HG02642 (cell line): ENCODE results near the gene CALR3.
"Not testable (repeated sequence)": the region's sequence is repeated elsewhere in the genome, so short reads cannot be mapped to it uniquely, and the experiment has no call there.

Experiments used
- ATAC-seq: cut with Tn5 transposase; IDR thresholded peaks from one replicate; pipeline ENCODE4 v1.9.1; 2021; ENCODE audit warnings: mild to moderate bottlenecking; ENCODE audit not compliant: unreplicated experiment, poor library complexity

The CALR3 gene, protein sequence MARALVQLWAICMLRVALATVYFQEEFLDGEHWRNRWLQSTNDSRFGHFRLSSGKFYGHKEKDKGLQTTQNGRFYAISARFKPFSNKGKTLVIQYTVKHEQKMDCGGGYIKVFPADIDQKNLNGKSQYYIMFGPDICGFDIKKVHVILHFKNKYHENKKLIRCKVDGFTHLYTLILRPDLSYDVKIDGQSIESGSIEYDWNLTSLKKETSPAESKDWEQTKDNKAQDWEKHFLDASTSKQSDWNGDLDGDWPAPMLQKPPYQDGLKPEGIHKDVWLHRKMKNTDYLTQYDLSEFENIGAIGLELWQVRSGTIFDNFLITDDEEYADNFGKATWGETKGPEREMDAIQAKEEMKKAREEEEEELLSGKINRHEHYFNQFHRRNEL

DNA sequence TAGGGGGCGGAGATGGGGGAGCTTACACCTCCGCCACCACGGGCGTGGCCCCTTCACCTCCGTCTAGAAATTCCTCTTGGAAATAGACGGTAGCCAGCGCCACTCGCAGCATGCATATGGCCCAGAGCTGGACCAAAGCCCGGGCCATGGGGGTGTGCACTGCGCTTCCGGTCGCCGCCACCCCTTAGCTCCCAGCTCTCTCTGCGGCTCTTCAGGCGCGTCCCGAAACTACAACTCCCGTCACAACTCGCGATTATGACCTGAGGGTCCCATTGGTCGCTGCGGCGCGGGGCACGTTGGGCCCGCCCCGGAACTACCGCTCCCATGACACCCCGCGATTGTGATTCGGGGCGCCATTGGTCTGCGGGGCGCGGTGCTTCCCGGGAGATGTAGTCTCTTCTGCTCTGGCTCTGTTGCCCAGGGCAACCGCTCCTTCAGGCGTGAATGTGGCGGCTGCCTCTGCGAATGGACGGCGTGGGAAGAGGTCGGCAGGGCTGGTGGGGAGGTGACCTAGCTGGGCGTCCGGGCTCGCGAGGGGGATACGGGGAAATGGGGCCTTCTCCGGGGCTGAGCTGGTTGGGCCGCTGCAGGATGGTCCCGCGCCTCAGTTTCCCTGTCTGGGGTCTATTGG, at the start of gene CALR3, which contains the start of gene C19orf44:
TSS of gene CALR3 (minus strand) at position 186 of the 631 bp plus-strand sequence. CDS start at position 148, 38 bp downstream.
TSS of gene C19orf44 (plus strand) at position 413 of the 631 bp plus-strand sequence. CDS start 4,399 bp downstream, outside the sequence.
- ATAC-seq = peak; percentile 97

GRCh38 chr19:16544473-16545231, 48.7 kb upstream of the CALR3 start:
- no peak for ATAC-seq

DNA sequence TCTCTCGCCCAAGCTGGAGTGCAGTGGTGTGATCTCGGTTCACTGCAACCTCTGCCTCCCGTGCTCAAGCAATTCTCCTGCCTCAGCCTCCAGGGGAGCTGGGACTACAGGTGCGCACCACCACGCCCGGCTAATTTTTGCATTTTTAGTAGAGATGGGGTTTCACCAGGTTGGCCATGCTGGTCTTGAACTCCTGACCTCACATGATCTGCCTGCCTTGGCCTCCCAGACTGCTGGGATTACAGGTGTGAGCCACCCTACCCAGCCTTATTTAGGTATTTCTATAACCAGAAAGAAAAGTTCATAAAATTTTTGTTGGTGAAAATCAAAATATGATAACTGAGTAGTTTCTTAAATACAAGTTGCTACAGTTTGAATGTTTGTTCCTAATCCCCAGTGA, 47.8 kb upstream of the CALR3 start:
- not testable (repeated sequence) for ATAC-seq

DNA sequence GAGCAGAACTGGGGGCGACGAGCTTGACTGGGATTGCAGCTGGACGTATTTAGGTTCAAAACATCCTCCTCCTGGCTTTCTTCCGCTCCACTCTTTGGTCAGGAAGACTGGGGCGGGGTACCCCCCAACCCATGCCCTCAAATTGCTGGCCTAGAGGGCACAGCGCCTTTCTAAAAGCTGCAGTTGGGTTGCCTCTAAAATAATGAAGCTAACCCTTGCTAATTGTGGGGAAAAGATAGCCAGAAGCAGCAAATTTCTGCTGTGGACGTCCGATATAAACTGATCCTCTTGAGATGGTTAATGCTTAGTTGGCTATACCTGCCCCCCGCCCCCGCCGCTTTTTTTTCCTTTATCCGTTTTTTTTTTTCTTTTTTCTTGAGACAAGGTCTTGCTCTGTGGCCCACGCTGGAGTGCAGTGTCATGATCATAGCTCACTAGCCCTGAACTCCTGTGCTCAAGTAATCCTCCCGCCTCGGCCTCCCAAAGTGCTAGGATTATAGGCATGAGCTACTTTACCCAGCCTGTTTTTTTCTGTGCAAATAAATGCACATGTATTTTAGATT, 47.0 kb upstream of the CALR3 start:
- no peak for ATAC-seq

DNA sequence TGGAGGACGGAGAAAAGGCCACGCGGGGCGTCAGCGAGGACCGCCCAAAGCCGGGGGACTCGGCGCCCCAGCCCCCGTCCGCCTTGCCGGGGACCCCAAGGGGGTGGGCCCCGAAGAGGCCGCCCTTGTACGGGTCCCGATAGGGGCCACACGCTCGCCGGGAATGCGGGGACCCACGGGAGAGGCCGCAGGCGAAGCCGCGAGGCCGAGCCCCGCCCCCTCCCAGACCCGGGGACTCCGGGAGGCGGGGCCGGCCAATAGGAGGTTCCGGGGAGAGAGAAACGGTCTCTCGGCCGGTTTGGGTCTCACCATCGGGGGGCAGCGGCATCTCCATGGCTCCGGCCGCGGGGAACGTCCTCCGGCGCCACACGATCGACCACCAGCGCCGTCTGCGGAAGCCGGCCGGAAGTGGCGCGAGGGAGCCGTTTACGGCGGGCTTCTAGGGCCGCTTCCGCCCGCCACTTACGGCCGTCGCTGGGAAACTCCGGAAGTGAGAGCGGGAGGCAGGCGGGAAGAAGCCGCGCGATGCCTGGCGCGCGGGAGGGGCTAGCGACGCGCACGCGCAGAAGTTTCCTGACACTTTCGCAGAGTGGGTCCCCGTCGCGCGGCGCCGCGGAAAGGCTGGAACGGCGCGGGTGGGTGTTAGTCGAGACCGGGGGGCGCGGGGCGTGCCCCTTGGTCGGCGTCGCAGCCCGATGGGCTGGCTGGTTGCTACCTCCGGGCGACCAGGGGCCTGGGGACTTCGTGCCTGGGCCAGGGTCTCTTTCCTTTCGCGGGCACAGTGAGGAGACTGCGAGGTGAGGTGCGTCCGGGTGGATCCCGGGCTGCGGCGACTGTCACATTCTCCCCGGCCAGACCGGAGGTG, 46.3 kb upstream of the CALR3 start, which contains the start of gene CHERP:
TSS of gene CHERP (minus strand) at position 393 of the 865 bp plus-strand sequence. CDS start at position 334, 59 bp downstream.
- ATAC-seq = peak; percentile 80

- ATAC-seq = peak; percentile 2
Measured at GRCh38 chr19:16541526-16542044, 45.6 kb upstream of the CALR3 start.

GRCh38 chr19:16540948-16541347, 45.0 kb upstream of the CALR3 start:
- no peak for ATAC-seq

GRCh38 chr19:16537111-16537510, 41.1 kb upstream of the CALR3 start:
- no peak for ATAC-seq

DNA sequence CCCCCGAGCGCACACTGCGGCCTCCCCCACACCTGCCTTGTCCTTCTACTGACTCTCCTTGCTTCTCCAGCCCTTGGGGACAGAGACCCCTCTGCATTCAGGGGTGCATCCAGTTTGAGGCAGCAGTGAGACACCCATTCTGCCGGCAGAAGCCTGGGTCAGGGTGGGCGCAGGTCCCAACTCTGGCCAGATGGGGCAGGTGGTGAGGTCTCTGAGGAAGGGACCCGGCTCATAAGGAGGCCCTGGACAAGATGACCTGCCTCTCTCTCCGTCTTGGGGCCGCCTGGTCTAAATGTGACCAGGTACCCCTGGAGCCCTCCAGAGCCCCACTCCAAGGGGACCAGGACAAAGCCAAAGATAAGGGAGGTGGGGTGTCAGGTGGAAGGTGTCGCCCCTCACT, 40.2 kb upstream of the CALR3 start:
- no peak for ATAC-seq

DNA sequence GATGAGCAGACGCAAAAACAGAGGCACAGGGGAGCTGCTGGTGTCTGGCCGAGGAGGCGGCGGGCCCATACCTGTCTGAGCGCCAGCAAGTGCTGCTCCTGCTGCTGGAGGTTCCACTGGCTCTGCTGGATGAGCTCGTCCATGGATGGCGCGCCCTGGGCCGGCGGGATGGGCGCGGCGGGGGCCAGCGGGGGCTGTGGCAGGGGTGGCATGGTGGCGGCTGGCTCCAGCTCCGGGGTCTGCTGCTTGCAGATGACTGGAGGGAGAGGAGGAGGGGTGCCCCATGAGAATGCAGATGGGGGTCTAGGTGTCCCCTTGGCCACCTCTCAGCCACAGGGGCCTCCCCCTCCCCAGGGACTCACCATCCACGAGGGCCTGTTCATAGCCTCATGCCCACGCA, 39.4 kb upstream of the CALR3 start:
- no peak for ATAC-seq

DNA sequence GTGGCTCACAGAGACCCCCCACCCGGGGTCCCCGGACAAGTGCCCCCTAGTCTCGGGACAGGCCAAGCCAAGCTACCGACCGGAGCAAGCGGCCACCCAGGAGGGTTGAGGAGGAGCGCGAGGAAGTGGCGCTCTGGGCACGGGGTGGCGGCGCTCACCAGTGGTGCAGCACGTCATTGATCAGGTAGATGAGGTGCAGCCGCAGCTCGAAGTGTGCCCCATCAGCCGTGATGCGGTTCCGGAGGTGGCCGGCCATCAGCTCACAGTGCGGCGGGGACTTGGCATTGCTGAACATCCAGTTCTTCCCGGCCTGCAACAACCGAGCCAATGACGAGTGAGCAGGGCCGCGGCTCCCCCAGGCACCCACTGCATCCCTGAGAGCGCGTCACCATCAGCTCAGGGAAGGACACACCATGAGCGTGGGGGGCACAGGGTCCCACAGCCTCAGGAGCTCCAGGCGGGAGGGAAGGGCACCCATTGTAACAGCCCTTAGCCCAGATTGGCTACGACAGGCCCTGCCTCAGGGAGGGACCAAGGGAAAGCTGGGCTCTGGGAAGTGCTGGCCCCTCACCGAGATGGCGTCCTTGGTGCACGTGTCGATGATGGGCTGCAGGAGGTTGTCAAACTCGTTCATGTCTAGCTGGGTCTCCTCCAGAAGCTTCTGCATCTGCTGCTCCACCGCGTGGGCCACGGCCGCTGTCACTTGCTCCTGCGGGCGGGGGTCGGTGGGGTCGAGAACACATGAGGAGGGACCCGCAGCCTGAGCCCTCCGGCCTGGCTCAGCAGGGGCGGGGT, 36.7 kb upstream of the CALR3 start:
- ATAC-seq = no peak

GRCh38 chr19:16531380-16531669, 35.4 kb upstream of the CALR3 start:
- no peak for ATAC-seq

- no peak for ATAC-seq
Measured at GRCh38 chr19:16530540-16531379, 34.8 kb upstream of the CALR3 start.

- no peak for ATAC-seq
Measured at GRCh38 chr19:16529466-16530144, 33.6 kb upstream of the CALR3 start.

GRCh38 chr19:16527971-16528521, 32.1 kb upstream of the CALR3 start:
- ATAC-seq = no peak

GRCh38 chr19:16527334-16527935, 31.5 kb upstream of the CALR3 start:
- ATAC-seq = no peak
